Activated naive CD4-positive, alpha-beta T cell treated with anti-CD3 and anti-CD28 coated beads, Interleukin-2, amount 50 U/mL, for 16 hours (primary cell): ENCODE data around the gene NAT14.
A peak's percentile ranks its signal among the peaks of the same experiment; 100 is the strongest.

Source experiments
- DNase-seq: peaks from one replicate; pipeline ENCODE4 v3.0.0-alpha.2; 2020

NAT14 gene

GRCh38 chr19:55453511-55454260, 31.3 kb upstream of the NAT14 start:
- no peak for DNase-seq

- DNase-seq = peak; percentile 53
Observed at GRCh38 chr19:55454787-55455243, 30.2 kb upstream of the NAT14 start.

DNA sequence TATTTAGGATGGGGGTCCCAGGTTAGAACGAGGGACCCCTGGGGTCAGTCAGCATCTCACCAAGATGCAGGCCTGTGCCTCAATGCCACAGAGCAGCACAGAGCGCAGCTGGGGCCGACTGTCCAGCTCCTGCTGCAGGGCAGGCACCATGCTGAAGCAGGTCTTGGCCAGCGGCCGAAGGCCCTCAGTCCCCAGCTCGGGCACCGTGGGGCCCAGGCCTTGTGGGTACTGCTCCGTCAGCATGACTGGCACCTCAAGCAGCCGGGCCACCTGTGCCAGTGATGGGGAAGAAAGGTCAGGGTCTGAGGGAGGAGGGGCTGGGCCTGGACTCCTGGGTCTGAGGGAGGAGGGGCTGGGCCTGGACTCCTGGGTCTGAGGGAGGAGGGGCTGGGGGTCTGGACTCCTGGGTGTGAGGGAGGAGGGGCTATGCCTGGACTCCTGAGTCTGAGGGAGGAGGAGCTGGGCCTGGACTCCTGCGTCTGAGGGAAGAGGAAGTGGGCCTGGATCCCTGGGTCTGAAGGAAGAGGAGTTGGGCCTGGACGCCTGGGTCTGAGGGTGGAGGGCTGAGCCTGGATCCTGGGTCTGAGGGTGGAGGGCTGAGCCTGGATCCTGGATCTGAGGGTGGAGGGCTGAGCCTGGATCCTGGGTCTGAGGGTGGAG, 29.3 kb upstream of the NAT14 start:
- no peak for DNase-seq

DNA sequence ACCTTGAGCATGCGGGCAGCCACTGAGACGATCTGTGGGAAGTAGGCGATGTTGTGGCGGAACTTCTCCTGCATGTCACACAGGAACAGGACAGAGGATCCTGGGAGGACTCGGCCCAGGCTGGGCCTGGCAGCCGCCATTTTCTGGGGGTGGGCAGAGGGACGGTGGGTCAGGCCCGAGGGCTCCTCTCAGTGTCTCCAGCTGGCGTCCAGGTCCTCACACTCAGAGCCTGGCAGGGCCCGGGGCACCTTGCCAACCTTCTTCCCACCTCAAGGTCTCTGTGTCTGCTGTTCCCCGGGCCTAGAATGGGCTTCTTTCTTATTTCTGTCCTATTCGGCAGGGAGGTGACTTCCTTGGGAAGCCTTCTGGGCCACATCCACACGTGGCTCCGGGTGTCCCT, 28.6 kb upstream of the NAT14 start:
- DNase-seq = no peak

- DNase-seq = no peak
Observed at GRCh38 chr19:55457683-55458457, 27.1 kb upstream of the NAT14 start.

DNA sequence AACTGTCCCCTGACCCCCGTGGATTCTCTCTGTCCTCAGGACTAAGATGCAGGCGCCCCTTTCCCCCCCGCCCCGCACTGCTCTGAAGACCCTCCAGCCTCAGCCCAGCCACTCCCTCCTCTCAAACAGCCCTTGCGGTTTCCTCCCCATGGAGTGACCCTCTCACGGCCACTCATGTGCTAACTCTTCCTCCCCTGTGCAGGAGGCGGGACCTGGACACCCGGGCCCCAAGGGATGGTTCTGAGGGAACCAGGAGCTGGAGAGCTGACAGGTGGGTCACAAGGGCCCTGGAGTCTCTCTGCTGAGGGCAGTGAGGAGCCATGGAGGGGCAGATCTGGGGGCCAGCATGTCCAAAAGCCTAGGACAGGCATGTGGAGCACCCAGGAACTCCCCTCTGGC, 25.4 kb upstream of the NAT14 start:
- no peak for DNase-seq

DNA sequence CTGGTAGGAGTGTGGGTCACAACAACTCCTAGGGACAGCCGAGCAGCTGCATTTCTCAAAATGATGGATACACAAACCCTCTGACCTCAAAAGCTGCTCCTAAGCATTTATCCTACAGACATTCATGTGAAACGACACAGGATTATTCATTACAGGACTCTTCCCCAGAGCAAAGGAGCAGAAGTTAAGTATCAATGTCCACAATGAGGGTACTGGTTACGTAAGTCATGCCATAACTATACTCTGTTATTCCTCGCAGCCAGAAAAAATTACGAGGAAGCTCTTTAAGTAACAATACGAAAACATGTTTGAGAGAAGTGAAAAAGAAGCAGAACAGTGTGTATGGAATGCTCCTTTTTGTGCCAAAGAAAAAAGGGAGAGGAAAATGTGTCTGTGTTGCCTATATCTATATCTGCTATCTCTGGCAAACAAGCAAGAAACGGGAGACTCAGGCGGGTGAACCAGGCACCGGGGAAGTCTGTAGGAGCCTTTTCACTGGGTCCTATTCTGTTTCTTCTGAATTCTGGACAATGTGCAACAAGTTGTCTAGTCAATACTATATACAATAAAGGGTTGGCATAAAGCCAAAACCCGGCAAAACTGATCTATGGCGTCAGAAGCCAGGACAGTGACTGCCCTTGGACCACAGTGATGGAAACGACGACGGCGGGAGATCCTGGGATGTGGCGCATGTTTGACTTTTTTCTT, 24.9 kb upstream of the NAT14 start:
- no peak for DNase-seq

DNA sequence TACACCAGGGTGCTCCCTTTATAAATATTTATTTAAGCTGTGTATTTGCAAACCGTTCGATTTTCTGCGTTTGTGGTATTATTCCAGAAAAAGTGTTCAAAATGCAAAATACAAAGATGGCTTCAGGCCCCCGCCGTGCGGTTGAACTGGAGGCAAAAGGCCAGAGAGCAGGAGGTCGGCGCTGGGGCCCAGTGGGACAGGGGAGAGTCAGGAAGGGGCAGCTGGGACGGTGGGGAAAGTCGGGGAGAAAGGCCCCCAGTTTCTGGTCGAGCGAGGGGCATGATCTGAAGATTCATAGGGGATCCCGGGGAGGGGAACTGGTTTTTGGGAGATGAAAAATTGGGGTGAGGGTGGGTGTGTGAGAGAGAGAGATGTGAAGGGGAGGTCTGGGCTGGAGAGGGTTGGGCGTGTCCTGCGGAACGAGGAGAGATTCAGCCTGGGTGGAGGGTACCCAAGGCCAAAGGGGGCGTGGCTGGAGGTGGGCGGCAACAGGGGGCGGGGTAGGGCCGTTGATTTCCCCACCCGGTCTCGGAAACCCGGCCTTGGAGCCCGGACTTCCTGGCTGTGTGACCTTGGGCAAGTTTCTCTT, 24.2 kb upstream of the NAT14 start:
- DNase-seq = peak; percentile 42

DNA sequence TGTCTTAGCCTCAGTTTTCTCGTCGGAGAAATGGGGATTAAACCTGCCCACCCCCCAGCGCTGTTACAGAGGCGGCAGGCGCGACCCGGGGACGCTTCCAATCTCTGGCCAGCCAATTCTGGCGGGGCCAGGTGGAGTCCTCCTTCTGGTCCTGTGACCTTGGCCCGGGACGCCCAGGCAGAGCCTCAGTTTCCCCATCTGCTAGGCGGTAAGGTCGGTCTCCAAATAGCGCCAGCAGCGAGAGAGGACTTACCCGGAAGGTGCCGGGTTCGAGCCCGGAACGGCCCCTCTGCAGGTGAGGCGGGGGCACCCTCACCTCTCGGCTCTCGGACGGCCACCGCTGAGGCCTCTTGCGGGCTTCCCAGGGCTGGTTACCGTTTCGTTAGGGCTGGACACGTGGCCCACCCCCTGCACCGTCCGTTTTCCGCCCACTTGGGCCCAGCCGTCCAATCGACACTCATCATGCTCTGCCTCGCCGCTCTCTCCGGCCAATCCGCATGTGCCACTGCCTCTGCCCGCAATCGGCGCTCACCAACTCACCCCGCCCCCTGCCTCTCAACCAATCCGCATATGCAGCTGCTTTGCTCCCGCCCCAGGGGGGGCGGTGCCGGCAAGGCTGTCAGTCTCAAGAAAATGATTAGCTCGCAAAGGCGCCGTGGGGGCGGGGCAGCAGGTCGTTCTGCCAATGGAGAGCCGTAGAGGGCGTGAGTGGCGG, 23.6 kb upstream of the NAT14 start, which contains the start of gene ISOC2:
Gene ISOC2 (minus strand): TSS at position 384 of the 715 bp plus-strand sequence. CDS start 5,156 bp downstream, outside the sequence.
- DNase-seq = peak; percentile 100

GRCh38 chr19:55461974-55462626, 22.9 kb upstream of the NAT14 start:
- no peak for DNase-seq

- DNase-seq = no peak
Observed at GRCh38 chr19:55462722-55463121, 22.3 kb upstream of the NAT14 start.

DNA sequence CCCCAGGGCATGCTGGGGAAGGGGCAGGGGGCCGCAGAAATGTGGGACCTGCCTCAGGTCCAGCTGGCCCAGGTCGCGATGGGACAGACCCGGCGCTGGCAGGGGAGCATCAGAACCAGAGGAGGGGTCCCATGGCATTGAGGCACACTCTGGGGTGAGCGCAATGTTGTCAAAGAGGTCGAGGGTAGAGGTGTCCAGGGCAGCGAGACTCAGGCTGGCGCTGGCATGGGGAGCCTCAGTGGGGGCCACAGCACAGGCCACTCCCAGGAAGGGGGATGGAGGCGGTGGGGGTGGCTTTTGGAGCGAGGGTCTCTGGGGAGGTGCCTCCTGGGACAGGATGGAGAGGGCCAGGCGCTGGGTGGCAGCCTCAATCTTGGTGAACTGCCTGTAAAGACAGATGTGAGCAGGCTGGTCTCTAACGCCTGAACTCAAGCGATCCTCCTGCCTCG, 21.4 kb upstream of the NAT14 start:
- no peak for DNase-seq

DNA sequence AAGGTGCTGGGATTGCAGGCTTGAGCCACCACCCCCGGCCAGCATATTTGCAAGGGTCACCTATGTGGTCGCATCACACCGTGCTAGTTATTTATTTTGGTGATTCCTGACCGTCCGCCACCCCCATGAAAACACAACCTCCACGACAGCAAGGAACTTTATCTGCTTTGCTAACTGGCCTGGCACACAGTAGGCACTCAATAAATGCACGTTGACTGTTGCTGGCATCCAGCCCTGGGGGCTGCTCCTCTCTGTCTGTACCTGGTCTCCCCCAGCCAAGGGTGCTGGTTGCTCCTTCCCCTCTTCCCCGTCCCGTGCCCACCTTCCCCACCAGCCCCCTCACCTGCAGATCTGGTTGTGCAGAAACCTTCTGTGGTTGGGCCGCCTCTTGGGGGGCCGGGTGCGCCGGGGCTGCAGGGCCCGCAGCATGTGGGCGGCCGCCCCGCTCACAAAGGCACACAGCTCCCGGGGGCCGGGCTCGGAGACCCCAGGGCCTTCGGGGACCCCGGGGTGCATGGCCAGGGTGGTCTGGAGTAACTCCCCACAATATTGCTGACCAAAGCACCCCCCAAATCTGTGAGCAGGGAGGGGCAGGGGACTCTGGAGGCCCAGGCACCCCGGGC, 20.8 kb upstream of the NAT14 start:
- DNase-seq = no peak

DNA sequence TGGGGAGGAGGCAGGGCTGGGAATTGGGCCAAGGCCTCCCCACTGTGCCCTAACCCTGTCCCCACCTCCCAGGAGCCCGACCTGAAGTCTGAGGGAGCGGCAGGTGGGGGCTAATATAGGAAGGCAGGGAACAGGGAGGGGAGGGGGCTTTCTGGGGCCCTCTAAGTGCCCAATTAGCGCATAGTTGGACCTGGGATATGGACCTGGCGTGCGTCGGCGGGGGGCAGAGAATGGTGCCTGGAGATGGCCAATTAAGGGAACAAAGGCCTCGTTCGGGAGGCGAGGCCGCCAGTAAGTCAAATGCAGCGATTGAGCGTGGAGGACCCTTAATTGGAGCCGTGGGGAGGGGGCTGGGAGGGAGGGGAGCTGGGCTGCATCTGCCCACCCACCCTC, 20.3 kb upstream of the NAT14 start, which contains the start of gene C19orf85:
Gene C19orf85 (minus strand): TSS at position 90 of the 393 bp plus-strand sequence. CDS start 197 bp downstream, outside the sequence.
- DNase-seq = no peak

GRCh38 chr19:55465460-55466240, 19.3 kb upstream of the NAT14 start:
- DNase-seq = no peak

DNA sequence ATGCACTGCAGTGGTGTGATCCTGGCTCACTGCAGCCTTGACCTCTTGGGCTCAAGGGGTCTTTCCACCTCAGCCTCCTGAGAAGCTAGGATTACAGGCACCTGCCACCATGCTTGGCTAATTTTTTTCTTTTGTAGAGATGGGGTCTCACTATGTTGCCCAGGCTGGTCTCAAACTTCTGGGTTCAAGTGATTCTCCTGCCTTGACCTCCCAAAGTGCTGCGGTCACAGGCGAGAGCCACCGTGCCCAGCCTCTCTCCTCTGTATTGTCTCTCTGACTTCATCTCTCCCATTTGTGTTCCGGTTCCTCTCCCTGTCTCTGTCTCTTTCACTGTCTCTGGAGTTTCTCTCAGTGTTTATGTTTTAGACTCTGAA, 18.8 kb upstream of the NAT14 start:
- DNase-seq = no peak

GRCh38 chr19:55467236-55468053, 17.5 kb upstream of the NAT14 start:
- DNase-seq = peak; percentile 64

GRCh38 chr19:55468054-55468393, 17.0 kb upstream of the NAT14 start:
- DNase-seq = no peak

GRCh38 chr19:55471266-55471665, 13.7 kb upstream of the NAT14 start:
- no peak for DNase-seq
